NCI-H2227 treated with DMSO at 0.1 percent for 48 hours (cell line): ENCODE data around the gene MKNK1.
A peak's percentile ranks its signal among the peaks of the same experiment; 100 is the strongest.

Experiments used
- DNase-seq: peaks from one replicate; lab custom pipeline; 2025; lab: John Stamatoyannopoulos, UW

Gene MKNK1

GRCh38 chr1:46539972-46540371 lies 64.1 kb downstream of the MKNK1 start:
- DNase-seq = no peak

- no peak for DNase-seq
These were observed 65.9 kb downstream of the MKNK1 start for GRCh38 chr1:46538147-46538546.

- DNase-seq = no peak
These were observed 66.4 kb downstream of the MKNK1 start for GRCh38 chr1:46537651-46538050.

DNA sequence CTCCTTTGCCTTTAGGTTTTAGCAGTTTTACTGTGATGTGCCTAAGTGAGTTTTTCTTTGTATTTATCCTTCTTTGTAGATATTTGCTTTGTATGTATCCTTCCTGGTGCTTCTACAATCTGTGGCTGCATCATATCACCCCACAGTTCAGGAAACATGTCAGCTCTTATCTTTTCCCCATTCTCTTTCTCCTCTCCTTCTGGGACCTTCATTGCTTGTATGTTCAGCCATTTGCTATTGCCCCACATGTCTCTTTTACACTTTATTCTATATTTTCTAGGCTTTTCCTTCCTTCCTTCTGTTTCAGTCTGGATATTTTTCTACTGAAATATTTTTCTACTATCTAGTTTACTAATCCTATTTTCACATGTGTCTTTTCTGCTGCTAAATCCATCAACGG lies 67.5 kb downstream of the MKNK1 start:
- DNase-seq = no peak

GRCh38 chr1:46535063-46535462 lies 69.0 kb downstream of the MKNK1 start:
- DNase-seq = no peak

DNA sequence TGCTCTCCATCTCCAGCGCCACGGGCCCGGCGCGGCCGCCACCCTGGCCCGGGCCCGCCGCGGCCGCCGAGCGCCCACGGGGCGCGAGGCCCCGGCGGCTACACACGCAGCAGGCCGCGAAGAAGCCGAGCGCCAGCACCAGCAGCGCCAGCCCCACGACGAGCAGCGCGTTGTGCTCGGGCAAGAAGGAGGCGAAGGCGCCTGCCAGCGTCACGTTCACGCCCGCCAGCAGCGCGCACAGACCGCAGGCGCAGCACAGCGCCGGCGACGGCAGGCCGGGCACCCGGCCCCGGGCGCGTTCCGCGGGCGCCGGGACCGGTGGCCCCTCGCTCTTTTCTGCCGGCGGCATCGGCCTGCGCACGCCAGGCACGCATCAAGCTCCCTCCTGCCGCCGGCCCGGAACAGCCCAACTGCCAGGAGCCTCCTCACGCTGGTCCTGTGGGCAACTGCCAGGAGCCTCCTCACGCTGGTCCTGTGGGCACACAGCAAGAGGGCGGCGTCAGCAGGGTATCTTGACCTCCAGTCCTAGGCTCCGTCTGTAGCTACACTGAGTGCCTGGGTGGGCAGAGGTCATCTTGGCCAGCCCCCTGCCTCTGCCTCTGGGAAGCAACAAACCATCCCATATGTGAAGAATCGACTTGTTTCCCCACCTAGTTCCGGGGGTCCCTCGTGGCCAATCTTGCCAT lies 70.7 kb downstream of the MKNK1 start:
- no peak for DNase-seq

DNA sequence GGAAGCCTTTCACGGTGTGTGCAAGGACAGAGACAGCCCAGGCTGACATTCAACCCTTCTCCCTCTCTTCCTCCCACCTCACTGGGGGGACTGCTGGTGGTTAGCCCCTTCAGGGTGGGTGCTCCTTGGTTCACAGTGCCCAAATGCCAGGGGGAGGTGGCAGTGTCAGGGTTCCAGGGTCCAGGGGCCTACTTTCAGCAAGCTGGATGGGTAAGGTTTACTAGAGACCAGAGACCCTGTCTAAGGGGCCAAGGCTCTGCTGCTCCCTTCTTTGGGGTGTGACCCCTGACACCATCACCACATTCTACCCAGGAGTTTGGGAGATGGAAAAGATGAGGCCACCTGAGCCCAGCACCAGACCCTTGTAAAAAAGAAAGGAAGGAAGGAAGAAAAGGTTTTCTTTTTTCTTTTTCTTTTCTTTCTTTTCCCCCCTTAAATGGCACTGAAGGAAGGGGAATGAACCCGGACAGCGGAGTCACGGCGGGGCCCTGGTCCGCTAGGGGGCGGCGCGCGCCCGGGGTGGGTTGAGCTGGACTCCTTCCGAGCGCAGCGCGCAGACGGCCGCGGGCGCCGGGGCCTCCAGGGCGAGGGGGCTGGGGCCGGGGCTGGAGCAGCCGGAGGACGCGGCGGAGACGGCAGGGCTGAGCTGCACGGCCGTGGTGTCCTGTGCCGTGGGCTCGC lies 71.4 kb downstream of the MKNK1 start:
- no peak for DNase-seq

GRCh38 chr1:46532095-46532494 lies 72.0 kb downstream of the MKNK1 start:
- no peak for DNase-seq

GRCh38 chr1:46530791-46531409 lies 73.2 kb downstream of the MKNK1 start:
- no peak for DNase-seq

DNA sequence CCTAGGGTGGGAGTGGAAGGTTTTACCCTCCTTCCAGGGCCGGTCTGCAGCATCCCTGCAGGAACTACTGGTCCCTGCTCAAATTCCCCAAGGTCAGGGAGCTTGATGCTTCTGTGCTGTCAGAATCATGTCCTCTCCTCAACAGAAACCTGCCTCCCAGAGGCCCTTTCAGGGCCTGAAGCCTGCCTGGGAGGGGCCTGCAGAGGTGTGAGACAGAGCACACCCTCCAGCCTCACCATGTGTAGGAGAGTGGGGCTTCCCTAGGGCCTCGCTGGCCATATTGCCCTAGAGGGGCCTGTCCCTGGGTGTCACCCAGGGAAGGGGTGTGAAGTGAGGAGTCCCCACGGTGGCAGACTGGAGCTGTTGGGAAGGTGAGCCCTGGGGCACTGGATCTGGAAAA lies 73.8 kb downstream of the MKNK1 start:
- no peak for DNase-seq

- DNase-seq = no peak
These were observed 74.9 kb downstream of the MKNK1 start for GRCh38 chr1:46529031-46529630.

GRCh38 chr1:46528297-46528955 lies 75.6 kb downstream of the MKNK1 start:
- no peak for DNase-seq

GRCh38 chr1:46527474-46528296 lies 76.4 kb downstream of the MKNK1 start:
- DNase-seq = peak; percentile 67

DNA sequence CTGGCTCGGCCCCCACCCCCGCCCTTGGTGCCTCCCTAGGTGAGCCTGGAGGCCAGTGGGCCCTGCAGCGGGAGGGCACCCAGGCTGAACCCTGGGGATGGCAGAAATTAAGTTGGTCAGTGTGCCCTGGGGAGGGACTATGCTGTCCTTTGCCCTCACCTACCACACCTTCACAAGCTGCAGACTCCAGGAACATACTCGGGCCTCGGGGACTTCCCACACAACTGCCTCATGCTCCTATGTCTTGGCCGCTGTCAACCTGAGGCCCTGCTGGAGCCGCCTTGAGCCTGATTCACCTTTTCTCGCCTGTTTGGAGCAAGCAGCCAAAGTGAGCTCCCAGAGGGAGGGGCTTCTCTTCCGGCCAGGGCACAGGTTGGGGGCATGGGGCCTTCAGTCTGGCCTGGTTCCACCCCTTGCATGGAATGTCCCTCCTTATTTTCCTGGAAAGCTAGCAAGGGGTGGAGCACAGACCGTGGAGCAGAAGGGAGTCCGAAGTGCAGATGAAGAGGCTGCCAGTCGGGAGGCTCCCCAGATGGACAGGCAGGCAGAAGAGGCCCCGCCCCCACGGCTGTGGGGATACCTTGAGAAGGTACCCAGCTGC lies 77.3 kb downstream of the MKNK1 start:
- DNase-seq = no peak

DNA sequence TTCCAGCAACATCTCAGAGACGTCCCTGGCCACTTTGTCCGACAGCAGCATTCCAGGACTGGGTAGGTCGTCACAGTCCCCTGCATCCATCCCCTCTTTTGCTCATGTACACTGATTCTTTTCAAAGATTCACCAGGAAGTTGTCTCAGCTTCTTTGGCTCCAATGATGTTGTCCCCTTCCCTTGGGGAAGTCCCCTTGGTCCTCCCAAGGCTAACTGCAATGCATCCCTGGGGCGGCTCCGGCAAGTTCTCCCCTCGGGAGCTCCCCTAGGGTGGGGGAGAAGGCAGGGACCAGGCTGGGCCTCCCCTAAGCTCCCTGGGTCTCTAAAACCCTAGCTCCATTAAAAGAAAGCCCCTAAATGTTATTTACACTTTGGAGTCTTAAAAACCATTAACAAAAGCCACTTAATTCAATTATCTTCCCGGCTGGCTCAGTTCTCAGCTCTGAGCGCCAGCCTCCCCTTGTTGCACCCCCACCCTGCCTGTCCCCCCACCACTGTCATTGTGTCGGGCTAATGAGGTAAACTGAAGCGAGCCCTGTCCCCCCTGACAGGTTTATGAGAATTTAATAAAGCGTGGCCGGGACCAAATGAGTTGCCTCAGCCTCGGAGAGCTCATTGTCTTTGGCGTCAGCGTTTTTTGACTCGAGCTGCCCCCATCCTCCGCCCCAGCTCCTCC lies 77.9 kb downstream of the MKNK1 start:
- no peak for DNase-seq

DNA sequence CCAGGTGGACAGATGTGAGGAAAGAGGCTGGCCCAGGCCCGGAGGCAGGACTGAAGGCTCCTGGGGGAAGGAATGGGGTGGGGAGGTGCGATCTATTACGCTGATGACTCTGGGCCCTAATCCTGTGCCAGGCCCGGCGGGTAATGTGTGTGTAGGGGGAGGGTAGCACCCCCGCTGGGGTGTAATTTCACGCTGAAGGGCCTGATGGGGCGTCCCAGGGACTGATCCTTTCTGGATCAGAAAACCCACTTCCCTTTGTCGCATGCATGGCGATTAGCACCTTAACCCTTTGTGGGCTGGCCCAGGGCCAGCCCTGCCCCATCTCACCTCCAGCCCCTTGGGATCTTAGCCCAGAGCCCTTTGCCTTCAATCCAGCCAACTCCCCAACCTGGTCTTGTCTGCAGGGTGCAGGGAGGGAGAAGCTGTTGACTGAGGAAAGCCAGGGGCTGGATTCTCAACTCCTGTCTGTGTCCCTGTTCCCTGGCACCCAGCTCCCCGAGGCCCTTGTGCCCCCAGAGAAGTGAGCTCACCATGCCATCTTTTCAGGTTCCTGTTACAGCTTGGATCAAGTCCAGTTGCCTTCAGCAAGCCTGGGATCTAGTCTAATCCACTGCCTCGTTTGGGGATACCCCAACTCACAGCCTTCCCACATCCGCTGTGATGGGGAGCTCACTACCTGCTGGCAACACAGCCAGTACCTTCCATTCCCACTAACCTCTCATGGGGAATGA lies 78.7 kb downstream of the MKNK1 start:
- no peak for DNase-seq

DNA sequence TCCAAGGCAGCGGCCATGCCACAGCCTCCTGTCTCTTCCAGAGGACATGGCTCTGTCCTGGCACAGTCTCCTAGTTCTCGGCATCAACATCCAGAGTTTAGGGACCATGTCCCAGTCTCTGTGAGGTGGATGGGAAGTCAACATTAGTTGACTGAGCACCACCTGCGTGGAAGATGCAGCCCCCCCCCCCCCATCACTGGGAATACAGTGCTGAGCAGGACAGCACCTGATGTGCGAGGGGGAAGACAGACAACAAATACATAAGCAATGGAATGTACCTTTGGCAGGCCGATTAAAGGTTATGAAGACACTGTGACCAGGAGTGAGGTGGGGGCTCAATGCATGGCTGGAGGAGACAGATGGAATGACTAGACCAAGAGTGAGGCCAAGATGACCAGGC lies 79.2 kb downstream of the MKNK1 start:
- DNase-seq = no peak

DNA sequence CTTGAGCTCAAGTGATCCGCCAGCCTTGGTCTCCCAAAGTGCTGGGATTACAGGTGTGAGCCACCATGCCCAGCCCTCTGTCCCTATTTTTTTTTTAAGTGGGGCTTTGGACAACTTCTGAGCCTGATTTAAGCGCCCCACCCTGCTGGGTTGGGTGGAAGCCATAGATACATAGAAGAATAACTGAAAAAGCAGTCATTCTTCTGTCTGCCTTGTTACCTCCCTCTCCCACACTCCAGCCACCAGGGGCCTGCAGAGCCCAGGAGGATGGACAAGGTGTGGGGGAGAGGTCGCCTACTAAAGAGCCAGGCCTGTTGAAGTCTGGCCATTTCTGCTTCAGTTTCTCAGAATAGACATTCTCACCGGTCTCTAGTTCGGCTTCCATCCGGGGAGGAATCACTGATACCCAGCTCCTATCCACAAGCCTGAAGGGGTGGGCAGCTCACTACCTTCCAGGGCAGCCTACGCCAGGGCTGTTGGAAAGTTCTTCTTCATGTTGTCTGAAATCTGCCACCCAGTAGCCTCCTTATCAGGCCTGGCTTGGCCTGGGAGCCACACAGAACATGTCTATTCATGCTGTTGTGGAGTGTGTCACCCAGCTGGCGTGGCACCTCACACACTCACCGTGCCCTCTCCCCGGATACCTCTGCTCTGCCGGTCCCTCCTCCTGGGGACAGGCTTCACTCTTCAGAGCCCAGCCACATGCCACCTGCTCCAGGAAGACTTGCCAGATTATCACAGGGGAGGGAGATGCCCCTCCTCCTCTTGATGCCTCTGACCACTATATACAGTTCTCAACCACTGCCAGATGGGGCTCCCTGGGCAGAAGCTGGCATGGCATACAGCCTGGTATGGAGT lies 80.3 kb downstream of the MKNK1 start:
- DNase-seq = no peak

DNA sequence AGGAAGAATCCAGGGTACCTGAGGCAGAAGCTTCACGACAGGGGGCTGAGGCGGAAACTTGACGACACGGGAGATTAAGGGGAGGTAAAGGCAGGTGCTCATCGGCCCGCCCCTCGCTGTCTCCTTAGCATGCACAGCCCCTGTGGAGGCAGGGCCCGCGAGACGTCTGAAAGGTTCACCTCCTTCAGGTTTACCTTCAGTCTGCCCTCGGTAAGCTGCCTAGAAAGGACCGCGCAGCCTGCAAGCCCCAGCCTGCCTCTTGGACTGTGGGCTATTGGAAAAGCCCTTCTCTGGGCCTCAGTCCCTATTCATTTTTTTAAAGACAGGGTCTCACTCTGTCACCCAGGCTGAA lies 81.1 kb downstream of the MKNK1 start:
- DNase-seq = no peak
